GM18526 (cell line): ENCODE results near the gene BZW2.

Source experiments
- POLR2A ChIP-seq: IDR thresholded peaks from 3 replicates; pipeline ENCODE4 v1.6.1; 2011; ENCODE audit not compliant: insufficient read length; ENCODE audit errors: extremely low read depth

The BZW2 gene

GRCh38 chr7:16745645-16746044 is 99.7 kb downstream of the BZW2 start:
- no peak for TF ChIP-seq POLR2A

GRCh38 chr7:16747102-16747501 is 101.1 kb downstream of the BZW2 start:
- TF ChIP-seq POLR2A, result no peak

- no peak for TF ChIP-seq POLR2A
These were observed 107.3 kb downstream of the BZW2 start, which contains the start of gene TSPAN13 for GRCh38 chr7:16753102-16753931. Gene TSPAN13, plus strand, starts transcription at chr7:16753755. Its CDS starts 213 bp downstream, at chr7:16753968.

- TF ChIP-seq POLR2A, result no peak
These were observed 108.2 kb downstream of the BZW2 start for GRCh38 chr7:16753932-16754855.

- no peak for TF ChIP-seq POLR2A
These were observed 108.9 kb downstream of the BZW2 start for GRCh38 chr7:16754856-16755317.

- no peak for TF ChIP-seq POLR2A
These were observed 109.4 kb downstream of the BZW2 start for GRCh38 chr7:16755397-16755796.
